ENCODE measurements around the gene PITX1.
A peak's percentile ranks its signal among the peaks of the same experiment; 100 is the strongest.

PITX1 gene

DNA sequence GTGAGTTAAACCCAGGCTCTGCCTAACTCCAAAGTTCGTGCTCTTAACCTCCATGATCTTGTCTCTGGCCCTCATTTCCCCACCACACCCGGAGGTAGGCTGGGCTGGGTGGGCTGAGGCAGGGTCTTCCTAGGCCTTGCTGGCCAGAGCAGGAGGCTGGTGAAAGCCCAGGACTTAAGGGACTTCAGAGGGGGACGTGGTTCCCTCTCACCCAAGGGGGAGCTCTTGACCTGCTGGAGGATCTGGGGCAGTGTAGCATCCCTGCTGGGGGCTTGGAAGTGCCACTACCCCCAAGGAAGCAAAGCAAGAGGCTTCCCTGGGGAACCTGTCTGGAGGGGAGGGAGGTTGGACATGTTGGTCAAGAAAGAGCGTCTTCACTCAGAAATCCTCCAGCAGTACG is 14.7 kb downstream of the PITX1 start:
- TF ChIP-seq ZFX (IDR thresholded peaks at IDR 0.05): no peak
- TF ChIP-seq, protein P1, sequence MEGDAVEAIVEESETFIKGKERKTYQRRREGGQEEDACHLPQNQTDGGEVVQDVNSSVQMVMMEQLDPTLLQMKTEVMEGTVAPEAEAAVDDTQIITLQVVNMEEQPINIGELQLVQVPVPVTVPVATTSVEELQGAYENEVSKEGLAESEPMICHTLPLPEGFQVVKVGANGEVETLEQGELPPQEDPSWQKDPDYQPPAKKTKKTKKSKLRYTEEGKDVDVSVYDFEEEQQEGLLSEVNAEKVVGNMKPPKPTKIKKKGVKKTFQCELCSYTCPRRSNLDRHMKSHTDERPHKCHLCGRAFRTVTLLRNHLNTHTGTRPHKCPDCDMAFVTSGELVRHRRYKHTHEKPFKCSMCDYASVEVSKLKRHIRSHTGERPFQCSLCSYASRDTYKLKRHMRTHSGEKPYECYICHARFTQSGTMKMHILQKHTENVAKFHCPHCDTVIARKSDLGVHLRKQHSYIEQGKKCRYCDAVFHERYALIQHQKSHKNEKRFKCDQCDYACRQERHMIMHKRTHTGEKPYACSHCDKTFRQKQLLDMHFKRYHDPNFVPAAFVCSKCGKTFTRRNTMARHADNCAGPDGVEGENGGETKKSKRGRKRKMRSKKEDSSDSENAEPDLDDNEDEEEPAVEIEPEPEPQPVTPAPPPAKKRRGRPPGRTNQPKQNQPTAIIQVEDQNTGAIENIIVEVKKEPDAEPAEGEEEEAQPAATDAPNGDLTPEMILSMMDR (conservative IDR thresholded peaks at IDR 0.05): no peak

DNA sequence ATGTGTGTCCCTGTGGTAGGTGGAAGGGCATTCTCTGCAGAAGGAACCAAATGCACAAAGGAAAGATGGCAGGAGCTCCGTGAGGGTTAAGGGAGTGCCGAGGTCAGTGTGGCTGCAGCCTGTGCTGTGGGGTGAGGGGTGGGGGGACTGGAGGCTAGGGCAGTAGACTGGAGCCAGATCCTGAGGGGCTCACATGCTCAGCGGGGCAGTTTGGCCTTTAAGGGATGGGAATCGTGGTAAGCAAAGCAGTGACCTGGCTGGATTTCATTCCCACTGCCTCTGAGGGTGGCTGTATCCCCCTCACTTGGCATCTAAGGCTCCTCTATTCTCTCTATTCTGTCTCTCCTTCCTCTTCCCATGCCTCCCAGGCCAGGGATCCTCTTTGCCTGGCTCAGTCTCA is 15.6 kb downstream of the PITX1 start:
- no peak overlapping the region for H3K27ac ChIP-seq
- TF ChIP-seq, protein P1 (conservative IDR thresholded peaks at IDR 0.05): no peak
- no peak for TF ChIP-seq ZFX (IDR thresholded peaks at IDR 0.05)

More for the DNA sequence above, 14.7 kb downstream of the PITX1 start:
- no peak overlapping the region for H3K27ac ChIP-seq

DNA sequence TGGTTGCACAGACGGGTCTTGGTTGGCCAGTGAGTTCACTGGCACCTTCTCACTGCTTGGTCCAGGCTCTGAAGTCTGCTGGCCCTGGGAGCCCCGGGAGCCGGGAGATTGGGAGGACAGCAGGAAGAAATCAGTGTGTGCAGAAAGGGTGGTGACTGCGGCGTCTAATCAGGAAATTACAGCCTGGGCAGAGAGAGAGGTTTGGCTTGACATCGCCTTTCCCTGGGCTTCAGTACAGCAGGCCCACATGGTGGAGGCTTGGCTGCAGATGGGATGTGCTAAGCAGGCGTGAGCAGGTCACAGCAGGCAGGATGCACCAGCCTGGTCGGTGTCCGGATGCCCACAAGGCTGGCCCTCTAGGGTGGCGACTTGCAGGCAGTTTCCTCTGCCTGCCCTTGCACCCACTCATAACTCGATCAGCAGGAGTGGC is 17.2 kb downstream of the PITX1 start:
- H3K27ac ChIP-seq: no peak overlapping the region
- TF ChIP-seq, protein P1 (conservative IDR thresholded peaks at IDR 0.05): no peak
- TF ChIP-seq ZFX (IDR thresholded peaks at IDR 0.05): no peak

DNA sequence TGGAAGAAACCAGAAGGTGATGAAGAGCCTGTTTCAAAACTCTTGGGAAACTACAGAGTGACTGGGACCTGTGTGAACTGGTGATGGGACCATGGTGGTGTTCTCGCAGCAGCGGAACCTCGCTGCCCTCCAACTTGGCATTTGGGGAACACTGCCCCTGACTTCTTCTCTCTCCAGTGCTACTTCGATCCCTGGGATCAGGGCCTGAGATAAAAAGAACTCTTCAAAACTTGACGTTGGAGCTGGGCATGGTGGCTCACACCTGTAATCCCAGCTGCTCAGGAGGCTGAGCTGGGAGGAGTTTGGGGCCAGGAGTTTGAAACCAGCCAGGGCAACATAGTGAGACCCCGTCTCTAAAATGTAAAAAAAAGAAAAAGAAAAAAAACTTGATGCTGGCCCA is 18.1 kb downstream of the PITX1 start:
- TF ChIP-seq ZFX (IDR thresholded peaks at IDR 0.05): no peak
- TF ChIP-seq, protein P1 (conservative IDR thresholded peaks at IDR 0.05): no peak
- no peak overlapping the region for H3K27ac ChIP-seq

DNA sequence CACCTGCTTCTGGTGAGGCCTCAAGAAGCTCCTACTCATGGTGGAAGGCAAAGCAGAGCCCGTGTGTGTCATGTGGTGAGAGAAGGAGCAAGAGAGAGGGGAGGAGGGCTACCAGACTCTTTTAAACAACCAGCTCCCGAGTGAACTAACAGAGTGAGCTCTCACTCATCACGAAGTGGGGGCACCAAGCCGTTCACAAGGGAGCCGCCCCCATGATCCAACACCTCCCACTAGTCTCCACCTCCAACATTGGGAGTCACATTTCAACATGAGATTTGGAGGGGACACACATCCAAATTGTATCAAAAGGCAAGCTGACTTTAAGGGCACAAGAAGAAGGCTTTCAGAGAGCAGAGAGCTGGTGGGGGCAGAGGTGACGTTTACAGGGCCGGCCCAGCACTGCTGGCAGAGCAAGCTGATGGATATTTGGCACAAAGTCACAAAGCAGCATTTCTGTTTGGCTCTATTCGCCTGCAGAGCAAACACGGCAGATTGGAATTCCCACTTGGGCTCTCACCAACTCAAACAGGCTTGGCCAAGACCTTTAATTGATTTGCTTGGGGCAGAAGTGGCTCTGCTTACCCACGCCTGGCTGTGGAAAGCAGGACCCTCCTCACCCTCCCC is 20.0 kb downstream of the PITX1 start:
- peak overlapping the region; percentile 50 for H3K27ac ChIP-seq
- TF ChIP-seq ZFX (IDR thresholded peaks at IDR 0.05): no peak
- TF ChIP-seq, protein P1 (conservative IDR thresholded peaks at IDR 0.05): no peak

DNA sequence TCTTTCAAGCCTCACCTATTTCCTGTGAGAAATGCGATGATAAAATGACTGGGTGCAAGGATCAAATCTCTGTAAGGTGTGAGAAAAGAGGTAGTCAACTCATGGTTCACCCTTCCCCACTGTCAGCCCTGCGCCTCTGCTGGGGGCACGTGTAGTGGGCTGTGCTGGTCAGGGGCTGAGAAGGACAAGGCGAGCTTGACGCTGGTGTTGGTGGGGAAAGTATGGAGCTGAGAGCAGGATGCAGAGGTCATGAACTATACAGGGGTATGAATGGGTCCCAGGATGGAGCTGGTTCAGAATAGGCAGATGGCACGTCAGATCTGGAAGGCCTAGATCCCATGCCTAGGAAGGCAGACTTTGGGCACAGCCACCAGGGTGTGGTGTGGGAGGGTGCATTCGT is 20.6 kb downstream of the PITX1 start:
- peak overlapping the region; percentile 50 for H3K27ac ChIP-seq
- no peak for TF ChIP-seq ZFX (IDR thresholded peaks at IDR 0.05)
- TF ChIP-seq, protein P1 (conservative IDR thresholded peaks at IDR 0.05): no peak

DNA sequence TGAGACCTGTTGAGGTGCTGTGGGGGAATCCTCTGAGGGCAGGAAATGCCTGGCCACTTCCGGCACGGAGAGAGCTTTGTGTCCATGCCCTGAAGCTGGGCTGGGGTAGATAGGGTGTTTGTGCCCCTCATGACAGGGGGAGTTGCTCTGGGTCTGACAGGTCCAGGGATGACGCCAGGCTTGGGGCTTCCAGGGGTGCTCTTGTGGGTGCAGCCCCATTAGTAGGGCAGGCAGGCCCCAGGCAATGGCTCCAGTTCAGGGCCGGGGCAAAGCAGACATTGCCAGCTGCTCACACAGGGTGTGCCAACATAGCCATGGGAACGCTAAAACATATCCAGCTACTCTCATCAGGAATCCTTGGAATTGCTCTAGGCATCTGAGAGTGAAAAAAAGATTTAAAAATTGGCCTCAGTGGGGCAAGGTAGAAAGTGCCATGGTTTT is 21.1 kb downstream of the PITX1 start:
- TF ChIP-seq ZFX (IDR thresholded peaks at IDR 0.05): no peak
- TF ChIP-seq, protein P1 (conservative IDR thresholded peaks at IDR 0.05): no peak
- no peak overlapping the region; the same call in 1 of the 2 replicates for H3K27ac ChIP-seq
